SKM-1 treated with dmso at 0.1 percent for 144 hours (cell line): ENCODE measurements around the gene SUDS3.

Experiments
- DNase-seq: peaks from one replicate; lab custom pipeline; 2025; ENCODE audit not compliant: unreplicated experiment; lab: John Stamatoyannopoulos, UW

The SUDS3 gene

DNA sequence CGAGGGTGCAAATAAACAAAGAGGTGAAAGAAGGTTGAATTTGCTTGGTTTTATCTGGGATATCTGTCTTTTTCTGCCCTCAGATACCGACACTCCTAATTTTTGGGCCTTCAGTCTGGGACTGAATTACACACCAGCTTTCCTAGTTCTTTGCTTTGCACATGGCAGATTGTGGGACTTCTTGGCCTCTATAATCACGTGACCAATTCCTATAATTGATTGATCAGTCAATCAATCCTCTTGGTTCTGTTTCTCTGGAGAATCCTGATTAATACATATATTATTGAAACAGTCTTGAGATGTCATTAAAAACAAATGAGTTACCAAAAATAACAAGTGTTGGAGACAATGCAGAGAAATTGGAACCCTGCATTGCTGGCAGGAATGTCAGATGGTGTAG, 62.7 kb downstream of the SUDS3 start:
- no peak for DNase-seq

DNA sequence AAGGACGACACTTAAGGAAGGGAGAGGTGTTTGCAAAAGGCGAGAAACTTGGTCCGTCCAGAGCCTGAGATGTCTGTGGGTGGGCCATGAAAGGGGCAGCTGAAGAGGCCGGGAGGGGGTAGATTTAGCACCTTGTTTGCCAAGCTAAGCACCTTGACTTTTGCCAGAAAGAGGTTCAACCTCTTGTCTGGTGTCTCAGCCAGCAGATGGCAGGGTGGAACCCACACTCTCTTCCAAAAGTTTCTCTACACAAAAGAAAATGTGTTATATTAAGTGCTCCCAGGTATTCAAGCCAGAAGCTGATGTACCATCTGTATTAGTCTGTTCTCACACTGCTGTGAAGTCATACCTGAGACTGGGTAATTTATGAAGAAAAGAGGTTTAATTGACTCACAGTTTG, 69.9 kb downstream of the SUDS3 start:
- DNase-seq = no peak

DNA sequence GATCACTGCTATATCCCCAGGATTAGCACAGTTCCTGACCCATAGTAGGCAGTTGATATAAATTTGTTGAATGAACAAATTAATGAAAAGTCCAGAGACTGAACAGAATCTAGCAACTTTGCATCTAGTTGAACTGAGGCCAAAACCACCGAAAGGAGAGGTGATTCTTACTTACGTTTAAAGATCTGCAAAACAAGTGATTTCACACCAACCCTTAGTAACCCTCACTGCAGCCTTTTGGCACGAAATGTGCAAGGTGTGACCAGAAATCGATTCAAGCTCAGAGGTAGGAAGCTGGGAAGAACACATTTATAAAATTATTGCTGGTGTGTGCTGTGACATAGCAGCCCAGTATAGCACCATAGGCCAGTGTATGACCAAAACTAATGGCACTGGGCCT, 70.8 kb downstream of the SUDS3 start:
- no peak for DNase-seq

DNA sequence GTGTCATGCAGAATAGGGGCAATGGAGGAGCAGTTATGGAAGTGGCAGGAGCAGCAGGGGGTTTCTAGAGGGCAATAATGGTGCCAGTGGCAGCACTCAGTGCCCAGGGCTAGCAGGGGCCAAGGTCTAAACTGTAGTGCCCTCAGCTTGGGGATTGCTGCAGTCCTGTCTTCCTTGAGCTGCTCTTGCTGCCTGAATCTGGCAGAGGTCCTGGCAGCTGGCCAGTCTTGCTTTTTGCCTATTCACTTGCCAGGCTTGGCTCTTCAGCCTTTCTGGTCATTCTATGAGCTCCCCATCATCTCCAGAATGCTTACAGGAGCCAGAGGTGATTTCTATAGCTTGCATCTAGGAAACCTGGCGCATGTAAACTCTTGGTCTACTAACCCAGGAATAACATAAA, 72.0 kb downstream of the SUDS3 start:
- DNase-seq = no peak

DNA sequence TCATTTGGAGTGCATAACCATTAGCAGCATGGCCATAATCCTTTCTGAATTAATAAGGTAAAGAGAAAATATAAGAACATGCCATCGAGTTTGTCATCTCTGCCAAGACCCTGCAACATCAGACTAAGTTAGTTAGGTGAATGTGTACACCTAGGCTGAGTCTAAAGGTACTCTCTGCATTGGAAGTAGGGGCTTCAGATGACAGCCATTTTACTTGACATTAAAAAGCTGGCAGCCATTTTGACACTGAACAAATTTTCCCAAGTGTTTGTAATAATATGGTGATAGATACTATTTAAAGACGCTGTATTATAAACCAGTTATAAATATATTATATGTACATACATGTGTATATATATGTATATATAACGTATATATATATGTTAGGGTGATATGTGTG, 79.0 kb downstream of the SUDS3 start:
- DNase-seq = no peak

DNA sequence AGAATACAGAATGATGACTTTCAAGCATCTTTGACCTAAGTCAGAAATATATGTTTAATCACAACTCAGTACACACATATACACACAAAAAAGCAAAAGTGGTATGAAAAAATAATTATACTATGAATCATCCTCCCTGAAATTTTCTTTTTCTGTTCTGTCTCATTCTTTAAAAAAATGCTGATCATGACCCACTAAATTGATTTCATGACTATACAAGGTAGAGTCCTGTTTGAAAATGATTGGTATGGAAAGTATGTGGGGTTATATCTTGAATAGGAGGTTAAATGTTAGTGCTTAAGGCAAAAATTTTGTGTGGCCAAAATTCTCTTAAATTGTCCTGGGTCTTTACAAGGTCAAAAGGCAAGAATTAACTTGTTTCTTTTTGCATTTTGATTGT, 80.4 kb downstream of the SUDS3 start:
- DNase-seq = no peak

DNA sequence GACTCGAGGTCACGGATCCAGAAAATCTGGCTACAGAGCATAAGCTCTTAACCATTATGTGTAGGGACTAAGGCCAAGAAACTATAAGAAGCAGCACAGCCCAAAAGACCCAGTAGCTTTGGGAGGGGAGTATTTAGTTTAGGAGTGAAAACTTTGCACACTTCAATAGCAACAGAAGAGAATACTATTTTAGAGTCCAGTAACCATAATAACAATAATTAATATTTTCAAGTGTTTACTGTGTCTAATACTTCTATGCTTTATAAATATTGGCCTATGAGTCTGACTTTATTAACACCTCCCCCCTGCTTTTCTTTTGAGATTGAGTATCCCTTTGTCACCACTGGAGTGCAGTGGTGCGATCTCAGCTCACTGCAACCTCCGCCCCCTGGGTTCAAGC, 82.8 kb downstream of the SUDS3 start:
- DNase-seq = no peak

DNA sequence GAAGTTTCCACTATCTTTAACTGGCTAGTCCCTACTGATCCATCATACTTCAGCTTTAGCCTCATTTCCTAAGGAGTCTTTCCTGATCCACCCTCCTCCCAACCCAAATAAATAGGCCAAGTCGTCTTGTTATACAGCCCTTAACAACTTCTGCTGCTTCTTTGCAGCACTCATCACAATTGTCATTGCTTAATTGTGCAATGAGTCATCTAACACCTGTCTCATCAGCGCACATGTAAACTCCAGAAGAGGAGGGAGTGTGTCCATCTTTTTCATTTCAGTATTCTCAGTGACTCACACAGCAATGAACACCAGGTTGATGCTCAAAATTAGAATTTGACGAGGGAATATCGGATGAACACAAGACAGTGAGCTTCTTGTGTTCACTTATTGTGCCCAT, 87.3 kb downstream of the SUDS3 start:
- DNase-seq = no peak

DNA sequence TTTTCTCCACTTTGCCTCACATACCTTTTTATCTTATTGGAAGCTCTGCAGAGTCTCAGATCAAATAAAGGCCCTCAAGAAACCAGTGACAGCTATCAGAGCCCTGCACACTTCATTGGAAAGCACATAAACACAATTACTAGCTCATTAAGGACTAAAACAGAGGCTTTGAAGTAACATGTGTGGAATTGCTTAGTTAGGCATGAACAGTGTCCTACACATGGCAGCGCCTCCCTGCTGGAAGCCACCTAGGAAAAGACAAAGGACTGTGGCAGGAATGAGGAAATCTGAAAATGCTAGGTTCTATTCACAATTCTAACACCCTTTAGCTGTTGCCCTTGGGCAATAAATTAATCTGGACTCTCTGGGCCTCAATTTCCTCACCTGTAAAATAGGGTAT, 89.4 kb downstream of the SUDS3 start:
- no peak for DNase-seq
